ENCODE results near the gene WDR64.

WDR64 gene

GRCh38 chr1:241639623-241640148 is 12.4 kb upstream of the WDR64 start:
- H3K4me1 ChIP-seq (ENCODE audit: insufficient read depth, low read length) = peaks cover 44% of the 10 kb centered on the region
- TF ChIP-seq CTCF (IDR thresholded peaks at IDR 0.05; ENCODE audit: borderline replicate concordance, extremely low read depth, low read length, poor library complexity, severe bottlenecking) = no peak
- TF ChIP-seq EZH2 (IDR thresholded peaks at IDR 0.05; ENCODE audit: borderline replicate concordance, low read depth, low read length, severe bottlenecking) = no peak
- peak overlapping the region; percentile 93 to 100 for H3K4me3 ChIP-seq (ENCODE audit: low read depth in 1 of 2, low read length in 2 of 2)
- H3K79me2 ChIP-seq (ENCODE audit: insufficient read depth, low read length) = peaks cover 50% of the 10 kb centered on the region
- H3K27ac ChIP-seq (ENCODE audit: low read length) = peak overlapping the region; percentile 93
- peaks cover 3% of the 10 kb centered on the region; the same call in 1 of the 2 replicates for H4K20me1 ChIP-seq (ENCODE audit: insufficient read depth, low read length)
- DNase-seq (peak; percentile 47), ATAC-seq (ENCODE audit: insufficient read depth, low read depth) (peak; percentile 49)
- H3K9me3 ChIP-seq (ENCODE audit: insufficient read depth, low read length, severe bottlenecking) = no peaks in the 10 kb centered on the region
- H3K36me3 ChIP-seq (ENCODE audit: insufficient read depth, low read length) = peaks cover 26% of the 10 kb centered on the region
- no peaks in the 10 kb centered on the region for H3K27me3 ChIP-seq (ENCODE audit: insufficient read depth, low read length, poor library complexity)
- H3K4me2 ChIP-seq (ENCODE audit: insufficient read depth, low read length) = peak overlapping the region; percentile 94
- H2AFZ ChIP-seq (ENCODE audit: low read depth, low read length) = peak overlapping the region; percentile 99
- H3K9ac ChIP-seq (ENCODE audit: low read depth, low read length) = peak overlapping the region; percentile 95

- H4K20me1 ChIP-seq (ENCODE audit: insufficient read depth, low read length) = peaks cover 2% of the 10 kb centered on the region; the same call in 1 of the 2 replicates
- H3K27me3 ChIP-seq (ENCODE audit: insufficient read depth, low read length, poor library complexity) = no peaks in the 10 kb centered on the region
- DNase-seq (peak; percentile 93), ATAC-seq (ENCODE audit: insufficient read depth, low read depth) (peak; percentile 91)
- H3K27ac ChIP-seq (ENCODE audit: low read length) = peak within 1 kb of the TSS; percentile 93
- peaks cover 46% of the 10 kb centered on the region for H3K79me2 ChIP-seq (ENCODE audit: insufficient read depth, low read length)
- no peaks in the 10 kb centered on the region for H3K9me3 ChIP-seq (ENCODE audit: insufficient read depth, low read length, severe bottlenecking)
- H3K9ac ChIP-seq (ENCODE audit: low read depth, low read length) = peak within 1 kb of the TSS; percentile 95
- peaks cover 42% of the 10 kb centered on the region for H3K4me1 ChIP-seq (ENCODE audit: insufficient read depth, low read length)
- peak within 1 kb of the TSS; percentile 93 to 100 for H3K4me3 ChIP-seq (ENCODE audit: low read depth in 1 of 2, low read length in 2 of 2)
- peak within 1 kb of the TSS; percentile 94 for H3K4me2 ChIP-seq (ENCODE audit: insufficient read depth, low read length)
- peak within 1 kb of the TSS; percentile 100 for H2AFZ ChIP-seq (ENCODE audit: low read depth, low read length)
- peaks cover 20% of the 10 kb centered on the region for H3K36me3 ChIP-seq (ENCODE audit: insufficient read depth, low read length)
- TF ChIP-seq CTCF (IDR thresholded peaks at IDR 0.05; ENCODE audit: borderline replicate concordance, extremely low read depth, low read length, poor library complexity, severe bottlenecking) = no peak
- no peak for TF ChIP-seq EZH2 (IDR thresholded peaks at IDR 0.05; ENCODE audit: borderline replicate concordance, low read depth, low read length, severe bottlenecking)
Measured at GRCh38 chr1:241640149-241640866, 11.8 kb upstream of the WDR64 start, which contains the start of the genes CHML and OPN3. Gene CHML, minus strand, starts transcription at chr1:241640369. Its CDS starts 4,603 bp downstream, at chr1:241635766. Gene OPN3, minus strand, starts transcription at chr1:241640369. Its CDS starts 115 bp downstream, at chr1:241640254.

GRCh38 chr1:241640867-241641622 is 11.0 kb upstream of the WDR64 start:
- peak overlapping the region; percentile 81 for H3K27ac ChIP-seq (ENCODE audit: low read length)
- peaks cover 40% of the 10 kb centered on the region for H3K79me2 ChIP-seq (ENCODE audit: insufficient read depth, low read length)
- DNase-seq = no peak
- peaks cover 13% of the 10 kb centered on the region for H3K36me3 ChIP-seq (ENCODE audit: insufficient read depth, low read length)
- peak overlapping the region; percentile 94 for H3K4me2 ChIP-seq (ENCODE audit: insufficient read depth, low read length)
- H3K4me1 ChIP-seq (ENCODE audit: insufficient read depth, low read length) = peaks cover 36% of the 10 kb centered on the region
- ATAC-seq (ENCODE audit: insufficient read depth, low read depth) = no peak
- no peaks in the 10 kb centered on the region for H3K27me3 ChIP-seq (ENCODE audit: insufficient read depth, low read length, poor library complexity)
- TF ChIP-seq EZH2 (IDR thresholded peaks at IDR 0.05; ENCODE audit: borderline replicate concordance, low read depth, low read length, severe bottlenecking) (no peak), CTCF (IDR thresholded peaks at IDR 0.05; ENCODE audit: borderline replicate concordance, extremely low read depth, low read length, poor library complexity, severe bottlenecking) (no peak)
- peak overlapping the region; percentile 95 for H3K9ac ChIP-seq (ENCODE audit: low read depth, low read length)
- peak overlapping the region in 1 of 2 experiments; percentile 68; a peak in 2 of 4 replicates for H3K4me3 ChIP-seq (ENCODE audit: low read depth in 1 of 2, low read length in 2 of 2)
- no peaks in the 10 kb centered on the region for H4K20me1 ChIP-seq (ENCODE audit: insufficient read depth, low read length)
- H3K9me3 ChIP-seq (ENCODE audit: insufficient read depth, low read length, severe bottlenecking) = no peaks in the 10 kb centered on the region
- peak overlapping the region; percentile 100 for H2AFZ ChIP-seq (ENCODE audit: low read depth, low read length)
